ENCODE data around the gene NDUFA7.
"Not testable (repeated sequence)": the region's sequence is repeated elsewhere in the genome, so short reads cannot be mapped to it uniquely, and the experiment has no call there.

Gene NDUFA7

GRCh38 chr19:8302734-8303133 lies 18.4 kb downstream of the NDUFA7 start:
- no peak overlapping the region for H2AFZ ChIP-seq (ENCODE audit: low read length)
- no peak overlapping the region for H3K9ac ChIP-seq (ENCODE audit: low read depth, low read length, poor library complexity, severe bottlenecking)
- H3K9me3 ChIP-seq (ENCODE audit: insufficient read depth, low read depth, low read length), result no peaks in the 10 kb centered on the region
- TF ChIP-seq EZH2phosphoT487 (IDR thresholded peaks at IDR 0.05; ENCODE audit: borderline replicate concordance) (no peak), CTCF (conservative IDR thresholded peaks at IDR 0.05; ENCODE audit: low read length) (no peak)
- peaks cover 34% of the 10 kb centered on the region for H3K79me2 ChIP-seq (ENCODE audit: insufficient read depth, low read length)
- H3K36me3 ChIP-seq (ENCODE audit: insufficient read depth, low read length), result peaks cover 11% of the 10 kb centered on the region; the same call in 1 of the 2 replicates
- no peak overlapping the region for H3K4me2 ChIP-seq (ENCODE audit: low read depth, low read length, poor library complexity, severe bottlenecking)
- no peak overlapping the region for H3K4me3 ChIP-seq (ENCODE audit: low read length, poor library complexity, severe bottlenecking)
- no peaks in the 10 kb centered on the region for H3K9me2 ChIP-seq (replicated peaks; ENCODE audit: low read depth, low read length)
- no peaks in the 10 kb centered on the region for H3K27me3 ChIP-seq (ENCODE audit: insufficient read depth, low read length, poor library complexity, severe bottlenecking)
- H4K20me1 ChIP-seq (ENCODE audit: insufficient read depth, low read length, poor library complexity, severe bottlenecking), result peaks cover 8% of the 10 kb centered on the region
- H3F3A ChIP-seq (ENCODE audit: low read depth), result no peaks in the 10 kb centered on the region
- peaks cover 20% of the 10 kb centered on the region for H3K4me1 ChIP-seq (ENCODE audit: insufficient read depth, low read length, poor library complexity, severe bottlenecking)

GRCh38 chr19:8302357-8302691 lies 18.9 kb downstream of the NDUFA7 start:
- Histone ChIP-seq H4K20me1 (ENCODE audit: insufficient read depth, low read length, poor library complexity, severe bottlenecking) (peaks cover 8% of the 10 kb centered on the region), H3K9me2 (replicated peaks; ENCODE audit: low read depth, low read length) (no peaks in the 10 kb centered on the region), H3K27me3 (ENCODE audit: insufficient read depth, low read length, poor library complexity, severe bottlenecking) (no peaks in the 10 kb centered on the region), H3F3A (ENCODE audit: low read depth) (no peaks in the 10 kb centered on the region), H3K79me2 (ENCODE audit: insufficient read depth, low read length) (peaks cover 29% of the 10 kb centered on the region), H2AFZ (ENCODE audit: low read length) (no peak overlapping the region), H3K9me3 (ENCODE audit: insufficient read depth, low read depth, low read length) (no peaks in the 10 kb centered on the region), H3K9ac (ENCODE audit: low read depth, low read length, poor library complexity, severe bottlenecking) (no peak overlapping the region), H3K36me3 (ENCODE audit: insufficient read depth, low read length) (peaks cover 11% of the 10 kb centered on the region; the same call in 1 of the 2 replicates), H3K4me1 (ENCODE audit: insufficient read depth, low read length, poor library complexity, severe bottlenecking) (peaks cover 19% of the 10 kb centered on the region), H3K4me2 (ENCODE audit: low read depth, low read length, poor library complexity, severe bottlenecking) (no peak overlapping the region), H3K4me3 (ENCODE audit: low read length, poor library complexity, severe bottlenecking) (no peak overlapping the region)
- TF ChIP-seq CTCF (conservative IDR thresholded peaks at IDR 0.05; ENCODE audit: low read length), result no peak
- TF ChIP-seq EZH2phosphoT487 (IDR thresholded peaks at IDR 0.05; ENCODE audit: borderline replicate concordance), result no peak

GRCh38 chr19:8291337-8291736 lies 29.8 kb downstream of the NDUFA7 start:
- H3K9me2 ChIP-seq (replicated peaks; ENCODE audit: low read depth, low read length); H3K4me1 ChIP-seq (ENCODE audit: insufficient read depth, low read length, poor library complexity, severe bottlenecking); H3K79me2 ChIP-seq (ENCODE audit: insufficient read depth, low read length); H3K27me3 ChIP-seq (ENCODE audit: insufficient read depth, low read length, poor library complexity, severe bottlenecking); H3K9me3 ChIP-seq (ENCODE audit: insufficient read depth, low read depth, low read length); H3K4me3 ChIP-seq (ENCODE audit: low read length, poor library complexity, severe bottlenecking); H3K36me3 ChIP-seq (ENCODE audit: insufficient read depth, low read length); H3K9ac ChIP-seq (ENCODE audit: low read depth, low read length, poor library complexity, severe bottlenecking); H2AFZ ChIP-seq (ENCODE audit: low read length); H3K4me2 ChIP-seq (ENCODE audit: low read depth, low read length, poor library complexity, severe bottlenecking); H3F3A ChIP-seq (ENCODE audit: low read depth); H4K20me1 ChIP-seq (ENCODE audit: insufficient read depth, low read length, poor library complexity, severe bottlenecking): not testable (repeated sequence)

- H3K9ac ChIP-seq (ENCODE audit: low read depth, low read length, poor library complexity, severe bottlenecking); H3K9me2 ChIP-seq (replicated peaks; ENCODE audit: low read depth, low read length); H3K9me3 ChIP-seq (ENCODE audit: insufficient read depth, low read depth, low read length); H3K4me2 ChIP-seq (ENCODE audit: low read depth, low read length, poor library complexity, severe bottlenecking); H2AFZ ChIP-seq (ENCODE audit: low read length); H3K79me2 ChIP-seq (ENCODE audit: insufficient read depth, low read length); H3K27me3 ChIP-seq (ENCODE audit: insufficient read depth, low read length, poor library complexity, severe bottlenecking); H3K4me3 ChIP-seq (ENCODE audit: low read length, poor library complexity, severe bottlenecking); H3K36me3 ChIP-seq (ENCODE audit: insufficient read depth, low read length); H3K4me1 ChIP-seq (ENCODE audit: insufficient read depth, low read length, poor library complexity, severe bottlenecking); H3F3A ChIP-seq (ENCODE audit: low read depth); H4K20me1 ChIP-seq (ENCODE audit: insufficient read depth, low read length, poor library complexity, severe bottlenecking): not testable (repeated sequence)
These were observed 44.7 kb downstream of the NDUFA7 start for GRCh38 chr19:8276508-8276907.

All from Loucy (cell line).